Activated CD4-positive, CD25-positive, alpha-beta regulatory T cell (primary cell): ENCODE measurements around the gene CTTNBP2.
"Not testable (repeated sequence)": the region's sequence is repeated elsewhere in the genome, so short reads cannot be mapped to it uniquely, and the experiment has no call there.

Source experiments
- DNase-seq, 4 experiments: peaks; one replicate each; lab custom pipeline; 2025; lab: John Stamatoyannopoulos, UW

Gene CTTNBP2

GRCh38 chr7:117737926-117738325 is 135.3 kb downstream of the CTTNBP2 start:
- no peak for DNase-seq

GRCh38 chr7:117731455-117731854 is 141.8 kb downstream of the CTTNBP2 start:
- DNase-seq: no peak

- DNase-seq: no peak
Measured at GRCh38 chr7:117730390-117730789, 142.9 kb downstream of the CTTNBP2 start.

- no peak for DNase-seq
Measured at GRCh38 chr7:117728890-117729624, 144.2 kb downstream of the CTTNBP2 start.

GRCh38 chr7:117724898-117725297 is 148.3 kb downstream of the CTTNBP2 start:
- no peak for DNase-seq

- DNase-seq: no peak
Measured at GRCh38 chr7:117719377-117719776, 153.9 kb downstream of the CTTNBP2 start.

GRCh38 chr7:117718116-117718835 is 155.0 kb downstream of the CTTNBP2 start:
- DNase-seq: no peak

GRCh38 chr7:117717357-117717756 is 155.9 kb downstream of the CTTNBP2 start:
- no peak for DNase-seq

- DNase-seq: no peak
Measured at GRCh38 chr7:117716707-117717299, 156.4 kb downstream of the CTTNBP2 start.

- DNase-seq: no peak
Measured at GRCh38 chr7:117715784-117716445, 157.3 kb downstream of the CTTNBP2 start.

- DNase-seq: no peak
Measured at GRCh38 chr7:117711556-117711955, 161.7 kb downstream of the CTTNBP2 start.

GRCh38 chr7:117708173-117708572 is 165.1 kb downstream of the CTTNBP2 start:
- DNase-seq: not testable (repeated sequence)

GRCh38 chr7:117707080-117707479 is 166.2 kb downstream of the CTTNBP2 start:
- no peak for DNase-seq

- no peak for DNase-seq
Measured at GRCh38 chr7:117706210-117706609, 167.0 kb downstream of the CTTNBP2 start.

- DNase-seq: no peak
Measured at GRCh38 chr7:117705630-117706029, 167.6 kb downstream of the CTTNBP2 start.

- DNase-seq: no peak
Measured at GRCh38 chr7:117704063-117704462, 169.2 kb downstream of the CTTNBP2 start.

GRCh38 chr7:117698018-117698417 is 175.2 kb downstream of the CTTNBP2 start:
- DNase-seq: no peak

- DNase-seq: no peak
Measured at GRCh38 chr7:117692338-117692737, 180.9 kb downstream of the CTTNBP2 start.

GRCh38 chr7:117690147-117690546 is 183.1 kb downstream of the CTTNBP2 start:
- no peak for DNase-seq

GRCh38 chr7:117689406-117689805 is 183.8 kb downstream of the CTTNBP2 start:
- DNase-seq: no peak

- no peak for DNase-seq
Measured at GRCh38 chr7:117688126-117688525, 185.1 kb downstream of the CTTNBP2 start.

GRCh38 chr7:117686311-117686935 is 186.8 kb downstream of the CTTNBP2 start:
- no peak for DNase-seq
